Mammary epithelial cell (primary cell): ENCODE data around the gene MYO10.

ENCODE experiments used
- EZH2 ChIP-seq: IDR thresholded peaks from 2 replicates; pipeline ENCODE4 v1.6.1; 2012; ENCODE audit warnings: low read length, inconsistent platforms, borderline replicate concordance
- TF ChIP-seq, protein P1 (sequence below), 2 donors: IDR thresholded peaks in 1 of 2; conservative IDR thresholded peaks in 1 of 2; 2 replicates each; pipeline ENCODE4 v1.5.1; 2011 to 2012; ENCODE audit warnings: inconsistent platforms in 2 of 2, low read length in 2 of 2, mild to moderate bottlenecking in 2 of 2, control low read depth in 1 of 2, low read depth in 1 of 2; ENCODE audit not compliant: insufficient read depth in 1 of 2; ENCODE audit errors: extremely low read depth in 1 of 2

DNA sequence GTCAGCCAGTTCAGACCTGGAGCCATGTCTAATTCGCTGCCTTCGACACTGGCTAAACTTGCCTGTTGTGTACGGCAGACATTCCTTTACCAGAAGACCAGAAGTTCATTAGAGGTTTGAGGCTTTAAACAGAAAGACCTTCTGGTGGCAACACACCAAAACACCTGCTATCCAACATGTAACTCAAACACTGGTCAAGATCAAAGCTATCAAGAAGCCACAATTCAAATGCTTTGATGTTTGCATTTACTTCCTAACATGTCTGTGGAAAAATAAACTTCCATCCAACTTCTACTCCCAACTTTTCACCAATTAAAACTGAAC, 228.3 kb downstream of the MYO10 start:
- TF ChIP-seq, protein P1, sequence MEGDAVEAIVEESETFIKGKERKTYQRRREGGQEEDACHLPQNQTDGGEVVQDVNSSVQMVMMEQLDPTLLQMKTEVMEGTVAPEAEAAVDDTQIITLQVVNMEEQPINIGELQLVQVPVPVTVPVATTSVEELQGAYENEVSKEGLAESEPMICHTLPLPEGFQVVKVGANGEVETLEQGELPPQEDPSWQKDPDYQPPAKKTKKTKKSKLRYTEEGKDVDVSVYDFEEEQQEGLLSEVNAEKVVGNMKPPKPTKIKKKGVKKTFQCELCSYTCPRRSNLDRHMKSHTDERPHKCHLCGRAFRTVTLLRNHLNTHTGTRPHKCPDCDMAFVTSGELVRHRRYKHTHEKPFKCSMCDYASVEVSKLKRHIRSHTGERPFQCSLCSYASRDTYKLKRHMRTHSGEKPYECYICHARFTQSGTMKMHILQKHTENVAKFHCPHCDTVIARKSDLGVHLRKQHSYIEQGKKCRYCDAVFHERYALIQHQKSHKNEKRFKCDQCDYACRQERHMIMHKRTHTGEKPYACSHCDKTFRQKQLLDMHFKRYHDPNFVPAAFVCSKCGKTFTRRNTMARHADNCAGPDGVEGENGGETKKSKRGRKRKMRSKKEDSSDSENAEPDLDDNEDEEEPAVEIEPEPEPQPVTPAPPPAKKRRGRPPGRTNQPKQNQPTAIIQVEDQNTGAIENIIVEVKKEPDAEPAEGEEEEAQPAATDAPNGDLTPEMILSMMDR (conservative IDR thresholded peaks at IDR 0.05 in 1 of 2, IDR thresholded peaks at IDR 0.05 in 1 of 2; ENCODE audit: extremely low read depth in 1 of 2, insufficient read depth in 1 of 2, low read depth in 1 of 2, low read length in 2 of 2) = no peak
- no peak for TF ChIP-seq EZH2
